NCI-H748 treated with DMSO at 0.1 percent for 48 hours (cell line): ENCODE measurements around the gene CIT.

Source experiments
- DNase-seq: peaks from one replicate; lab custom pipeline; 2025; lab: John Stamatoyannopoulos, UW

CIT gene

GRCh38 chr12:119802472-119802871 is 74.6 kb downstream of the CIT start:
- no peak for DNase-seq

- DNase-seq: no peak
These were observed 80.0 kb downstream of the CIT start for GRCh38 chr12:119797090-119797489.

GRCh38 chr12:119796292-119796691 is 80.8 kb downstream of the CIT start:
- DNase-seq: no peak

GRCh38 chr12:119791453-119791852 is 85.7 kb downstream of the CIT start:
- no peak for DNase-seq

GRCh38 chr12:119788786-119789185 is 88.3 kb downstream of the CIT start:
- no peak for DNase-seq

- no peak for DNase-seq
These were observed 90.6 kb downstream of the CIT start for GRCh38 chr12:119786539-119786938.

GRCh38 chr12:119784673-119785072 is 92.4 kb downstream of the CIT start:
- no peak for DNase-seq

GRCh38 chr12:119783787-119784186 is 93.3 kb downstream of the CIT start:
- DNase-seq: no peak

- no peak for DNase-seq
These were observed 95.3 kb downstream of the CIT start for GRCh38 chr12:119781804-119782203.

GRCh38 chr12:119780786-119781434 is 96.2 kb downstream of the CIT start:
- no peak for DNase-seq

- no peak for DNase-seq
These were observed 101.7 kb downstream of the CIT start for GRCh38 chr12:119775246-119775895.

- no peak for DNase-seq
These were observed 104.7 kb downstream of the CIT start for GRCh38 chr12:119772431-119772830.

GRCh38 chr12:119770146-119770545 is 107.0 kb downstream of the CIT start:
- no peak for DNase-seq

- no peak for DNase-seq
These were observed 114.5 kb downstream of the CIT start for GRCh38 chr12:119762619-119763018.

- DNase-seq: no peak
These were observed 118.4 kb downstream of the CIT start for GRCh38 chr12:119758722-119759121.

GRCh38 chr12:119758234-119758633 is 118.9 kb downstream of the CIT start:
- no peak for DNase-seq

GRCh38 chr12:119751961-119752360 is 125.2 kb downstream of the CIT start:
- no peak for DNase-seq

GRCh38 chr12:119749666-119750065 is 127.5 kb downstream of the CIT start:
- no peak for DNase-seq

GRCh38 chr12:119748497-119748896 is 128.6 kb downstream of the CIT start:
- no peak for DNase-seq

GRCh38 chr12:119746169-119746568 is 131.0 kb downstream of the CIT start:
- no peak for DNase-seq

- no peak for DNase-seq
These were observed 132.1 kb downstream of the CIT start for GRCh38 chr12:119744900-119745606.

- DNase-seq: no peak
These were observed 134.4 kb downstream of the CIT start for GRCh38 chr12:119742700-119743099.

- no peak for DNase-seq
These were observed 136.3 kb downstream of the CIT start for GRCh38 chr12:119740830-119741229.
